Sigmoid colon (tissue), 4 donors: ENCODE measurements around the gene MARK4.

ENCODE experiments used
- POLR2A ChIP-seq, 2 donors: fragments of 450-650 bp; IDR thresholded peaks; one replicate each; pipeline ENCODE4 v1.6.1; 2016; ENCODE audit warnings: antibody characterized with exemption in 2 of 2, mild to moderate bottlenecking in 2 of 2, moderate library complexity in 2 of 2
- POLR2AphosphoS5 ChIP-seq, 4 donors: sonication (generic); formaldehyde crosslinking; IDR thresholded peaks; one replicate each; pipeline ENCODE4 v1.6.1; 2017; ENCODE audit warnings: antibody characterized with exemption in 4 of 4
- TF ChIP-seq, protein P1 (sequence below), 4 experiments: fragments of 450-650 bp in 3 of 4; fragments of 200-600 bp in 1 of 4; IDR thresholded peaks; one replicate each; pipeline ENCODE4 v1.5.1; 2016 to 2019; ENCODE audit warnings: antibody characterized with exemption in 4 of 4, mild to moderate bottlenecking in 3 of 4, moderate library complexity in 2 of 4

DNA sequence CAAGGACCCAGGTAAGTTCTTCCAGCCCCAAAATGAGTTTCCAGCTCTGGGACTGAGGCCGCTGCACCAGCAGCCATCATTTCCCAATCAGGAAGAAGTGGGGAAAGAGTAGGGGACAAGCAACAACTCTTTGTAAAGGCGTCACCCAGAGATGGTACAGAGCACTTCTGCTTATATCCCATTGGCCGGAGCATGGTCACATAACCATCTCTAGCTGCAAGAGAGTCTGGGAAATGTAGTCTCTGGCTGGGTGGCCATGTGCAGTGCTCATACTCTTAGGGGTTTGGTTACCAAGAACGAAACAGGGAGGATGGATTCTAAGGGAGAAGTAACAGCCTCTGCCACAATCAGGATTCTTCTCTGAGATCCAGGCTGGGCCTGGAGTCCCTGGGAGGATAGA lies 45.3 kb downstream of the MARK4 start:
- TF ChIP-seq, protein P1, sequence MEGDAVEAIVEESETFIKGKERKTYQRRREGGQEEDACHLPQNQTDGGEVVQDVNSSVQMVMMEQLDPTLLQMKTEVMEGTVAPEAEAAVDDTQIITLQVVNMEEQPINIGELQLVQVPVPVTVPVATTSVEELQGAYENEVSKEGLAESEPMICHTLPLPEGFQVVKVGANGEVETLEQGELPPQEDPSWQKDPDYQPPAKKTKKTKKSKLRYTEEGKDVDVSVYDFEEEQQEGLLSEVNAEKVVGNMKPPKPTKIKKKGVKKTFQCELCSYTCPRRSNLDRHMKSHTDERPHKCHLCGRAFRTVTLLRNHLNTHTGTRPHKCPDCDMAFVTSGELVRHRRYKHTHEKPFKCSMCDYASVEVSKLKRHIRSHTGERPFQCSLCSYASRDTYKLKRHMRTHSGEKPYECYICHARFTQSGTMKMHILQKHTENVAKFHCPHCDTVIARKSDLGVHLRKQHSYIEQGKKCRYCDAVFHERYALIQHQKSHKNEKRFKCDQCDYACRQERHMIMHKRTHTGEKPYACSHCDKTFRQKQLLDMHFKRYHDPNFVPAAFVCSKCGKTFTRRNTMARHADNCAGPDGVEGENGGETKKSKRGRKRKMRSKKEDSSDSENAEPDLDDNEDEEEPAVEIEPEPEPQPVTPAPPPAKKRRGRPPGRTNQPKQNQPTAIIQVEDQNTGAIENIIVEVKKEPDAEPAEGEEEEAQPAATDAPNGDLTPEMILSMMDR (IDR thresholded peaks at IDR 0.05) = no peak
- TF ChIP-seq POLR2A (IDR thresholded peaks at IDR 0.05) (no peak), POLR2AphosphoS5 (IDR thresholded peaks at IDR 0.05) (no peak)
